OCI-LY1 (cell line): ENCODE results near the gene UTP15.

ENCODE experiments used
- H2AFZ ChIP-seq: fragments of 200-600 bp; sonication (generic), shearing (Covaris generic); 2 replicates; pipeline ENCODE4 v1.6.0; 2014; ENCODE audit warnings: antibody characterized with exemption, mild to moderate bottlenecking, low read length
- H3F3A ChIP-seq: fragments of 200-600 bp; sonication (generic), shearing (Covaris generic); 2 replicates; pipeline ENCODE4 v1.6.0; 2014; ENCODE audit warnings: mild to moderate bottlenecking, antibody characterized with exemption, low read length, moderate library complexity; ENCODE audit not compliant: insufficient read depth
- H3K27ac ChIP-seq: fragments of 200-600 bp; sonication (generic); 2 replicates; pipeline ENCODE4 v1.5.1; 2014; ENCODE audit warnings: low read length, mixed run types, mild to moderate bottlenecking, low read depth; ENCODE audit not compliant: poor library complexity, severe bottlenecking
- H3K27me3 ChIP-seq: fragments of 200-600 bp; sonication (generic); 2 replicates; pipeline ENCODE4 v1.6.0; 2014; ENCODE audit warnings: antibody characterized with exemption, mild to moderate bottlenecking, low read length, moderate library complexity; ENCODE audit not compliant: insufficient read depth
- H3K36me3 ChIP-seq: fragments of 200-600 bp; sonication (generic); 2 replicates; pipeline ENCODE4 v1.6.1; 2014; ENCODE audit warnings: mild to moderate bottlenecking, antibody characterized with exemption, low read length, moderate library complexity, mixed read lengths; ENCODE audit not compliant: insufficient read depth
- H3K4me1 ChIP-seq: fragments of 200-600 bp; sonication (generic); 2 replicates; pipeline ENCODE4 v1.5.1; 2014; ENCODE audit warnings: mild to moderate bottlenecking, low read length, moderate library complexity; ENCODE audit not compliant: insufficient read depth, severe bottlenecking
- H3K4me2 ChIP-seq: fragments of 200-600 bp; sonication (generic), shearing (Covaris generic); 2 replicates; pipeline ENCODE4 v1.6.1; 2014; ENCODE audit warnings: low read length
- H3K4me3 ChIP-seq: fragments of 200-600 bp; sonication (generic); 2 replicates; pipeline ENCODE4 v1.5.1; 2014; ENCODE audit warnings: low read length, low read depth, mild to moderate bottlenecking, mixed read lengths; ENCODE audit not compliant: poor library complexity, severe bottlenecking
- H3K79me2 ChIP-seq: fragments of 200-600 bp; shearing (Covaris generic); 2 replicates; pipeline ENCODE4 v1.6.1; 2016; ENCODE audit warnings: mixed run types, low read length, mixed read lengths; ENCODE audit not compliant: insufficient read depth
- H3K9ac ChIP-seq: fragments of 200-600 bp; sonication (generic), shearing (Covaris generic); 2 replicates; pipeline ENCODE4 v1.6.1; 2014; ENCODE audit warnings: mild to moderate bottlenecking, low read length, mixed read lengths
- H3K9me2 ChIP-seq: fragments of 200-600 bp; sonication (generic), shearing (Covaris generic); 2 replicates; pipeline ENCODE4 v1.6.1; 2014; ENCODE audit warnings: low read depth, mild to moderate bottlenecking, low read length, mixed read lengths
- H3K9me3 ChIP-seq: fragments of 200-600 bp; shearing (Covaris generic); 2 replicates; pipeline ENCODE4 v1.6.1; 2014; ENCODE audit warnings: low read length, mixed read lengths
- H4K20me1 ChIP-seq: fragments of 200-600 bp; sonication (generic), shearing (Covaris generic); 2 replicates; pipeline ENCODE4 v1.6.0; 2016; ENCODE audit warnings: mild to moderate bottlenecking, low read length; ENCODE audit not compliant: insufficient read depth
- EZH2 ChIP-seq: fragments of 200-600 bp; sonication (generic), shearing (Covaris generic); IDR thresholded peaks from 2 replicates; pipeline ENCODE4 v1.8.0; 2017; ENCODE audit warnings: borderline replicate concordance, mixed run types, mild to moderate bottlenecking, antibody characterized with exemption, low read length, moderate library complexity, mixed read lengths
- TF ChIP-seq, protein P1 (sequence below): fragments of 200-600 bp; sonication (generic), shearing (Covaris generic); IDR thresholded peaks from 2 replicates; pipeline ENCODE4 v1.5.1; 2017; ENCODE audit warnings: mild to moderate bottlenecking, antibody characterized with exemption, low read length, moderate library complexity, mixed read lengths

The UTP15 gene

DNA sequence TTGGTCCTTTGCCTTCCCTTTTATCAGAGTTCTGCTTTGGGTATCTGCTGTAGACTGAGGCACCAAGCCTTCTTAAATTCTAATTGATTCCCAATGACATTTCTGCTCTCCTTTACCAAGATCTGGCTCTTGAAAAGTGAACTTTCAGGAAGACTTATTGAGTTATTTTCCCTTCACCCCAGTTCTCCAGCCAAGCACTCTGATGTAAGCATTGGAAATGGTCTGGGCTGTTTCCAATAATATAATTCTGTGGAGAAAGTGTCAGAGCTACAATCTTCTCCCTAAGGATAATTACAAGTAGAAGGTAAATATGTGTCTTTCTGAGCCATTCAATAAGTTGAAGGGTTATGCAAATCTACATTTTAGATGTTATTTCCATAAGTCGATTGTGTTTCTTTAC is 36.5 kb upstream of the UTP15 start:
- no peak overlapping the region for H3K9ac ChIP-seq
- H3K27me3 ChIP-seq, result no peaks in the 10 kb centered on the region; the same call in 1 of the 2 replicates
- no peaks in the 10 kb centered on the region for H3K9me3 ChIP-seq
- no peaks in the 10 kb centered on the region for H3K79me2 ChIP-seq
- H3K36me3 ChIP-seq, result no peaks in the 10 kb centered on the region
- H2AFZ ChIP-seq, result no peak overlapping the region
- H3K9me2 ChIP-seq, result no peaks in the 10 kb centered on the region
- H3K4me3 ChIP-seq, result no peak overlapping the region
- H3K27ac ChIP-seq, result no peak overlapping the region
- H3K4me2 ChIP-seq, result no peak overlapping the region
- TF ChIP-seq EZH2, result no peak
- H3F3A ChIP-seq, result no peaks in the 10 kb centered on the region
- no peaks in the 10 kb centered on the region for H3K4me1 ChIP-seq
- H4K20me1 ChIP-seq, result no peaks in the 10 kb centered on the region

DNA sequence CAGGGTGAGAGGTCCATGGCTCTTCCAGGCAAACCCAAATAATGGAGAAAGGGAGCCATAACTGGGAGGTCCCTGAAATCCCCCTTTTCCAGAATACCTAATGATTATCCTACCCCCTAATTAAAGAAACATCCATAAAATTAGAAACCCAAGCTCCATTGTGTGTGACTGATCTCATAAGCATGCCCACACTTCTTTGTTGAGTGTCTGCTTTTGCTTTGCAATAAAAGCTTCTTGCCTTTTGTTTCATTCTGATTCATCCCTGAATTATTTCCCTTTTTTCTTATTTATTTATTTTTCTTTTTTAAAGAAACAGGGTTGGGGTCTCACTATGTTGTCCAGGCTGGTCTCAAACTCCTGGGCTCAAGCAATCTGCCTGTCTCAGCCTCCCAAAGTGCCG is 34.2 kb upstream of the UTP15 start:
- Histone ChIP-seq H3K4me1 (no peaks in the 10 kb centered on the region), H3K79me2 (no peaks in the 10 kb centered on the region), H3F3A (no peaks in the 10 kb centered on the region), H3K27ac (no peak overlapping the region), H2AFZ (no peak overlapping the region), H3K27me3 (no peaks in the 10 kb centered on the region; the same call in 1 of the 2 replicates), H3K4me3 (no peak overlapping the region), H4K20me1 (no peaks in the 10 kb centered on the region), H3K9me3 (no peaks in the 10 kb centered on the region), H3K9me2 (no peaks in the 10 kb centered on the region), H3K4me2 (no peak overlapping the region), H3K9ac (no peak overlapping the region), H3K36me3 (no peaks in the 10 kb centered on the region)
- TF ChIP-seq, protein P1, sequence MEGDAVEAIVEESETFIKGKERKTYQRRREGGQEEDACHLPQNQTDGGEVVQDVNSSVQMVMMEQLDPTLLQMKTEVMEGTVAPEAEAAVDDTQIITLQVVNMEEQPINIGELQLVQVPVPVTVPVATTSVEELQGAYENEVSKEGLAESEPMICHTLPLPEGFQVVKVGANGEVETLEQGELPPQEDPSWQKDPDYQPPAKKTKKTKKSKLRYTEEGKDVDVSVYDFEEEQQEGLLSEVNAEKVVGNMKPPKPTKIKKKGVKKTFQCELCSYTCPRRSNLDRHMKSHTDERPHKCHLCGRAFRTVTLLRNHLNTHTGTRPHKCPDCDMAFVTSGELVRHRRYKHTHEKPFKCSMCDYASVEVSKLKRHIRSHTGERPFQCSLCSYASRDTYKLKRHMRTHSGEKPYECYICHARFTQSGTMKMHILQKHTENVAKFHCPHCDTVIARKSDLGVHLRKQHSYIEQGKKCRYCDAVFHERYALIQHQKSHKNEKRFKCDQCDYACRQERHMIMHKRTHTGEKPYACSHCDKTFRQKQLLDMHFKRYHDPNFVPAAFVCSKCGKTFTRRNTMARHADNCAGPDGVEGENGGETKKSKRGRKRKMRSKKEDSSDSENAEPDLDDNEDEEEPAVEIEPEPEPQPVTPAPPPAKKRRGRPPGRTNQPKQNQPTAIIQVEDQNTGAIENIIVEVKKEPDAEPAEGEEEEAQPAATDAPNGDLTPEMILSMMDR, result no peak
- no peak for TF ChIP-seq EZH2

DNA sequence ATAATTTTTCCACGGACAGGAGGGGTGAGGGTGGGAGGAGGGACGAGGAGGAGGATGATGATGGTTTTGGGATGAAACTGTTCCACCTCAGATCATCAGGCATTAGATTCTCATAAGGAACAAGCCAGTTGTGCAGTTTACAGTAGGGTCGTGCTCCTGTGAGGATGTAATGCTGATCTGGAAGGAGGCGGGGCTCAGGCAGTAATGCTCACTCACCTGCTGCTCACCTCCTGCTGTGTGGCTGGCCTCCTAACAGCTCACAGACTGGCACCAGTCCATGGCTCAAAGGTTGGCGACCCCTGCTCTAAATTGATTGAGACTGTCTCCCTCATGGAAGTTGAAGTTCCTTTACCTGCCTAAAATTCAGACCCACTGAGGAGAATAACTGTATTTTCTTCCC is 33.3 kb upstream of the UTP15 start:
- Histone ChIP-seq H3K36me3 (no peaks in the 10 kb centered on the region), H4K20me1 (no peaks in the 10 kb centered on the region), H3K4me3 (no peak overlapping the region), H3K27me3 (no peaks in the 10 kb centered on the region), H3K27ac (no peak overlapping the region), H3K9me3 (no peaks in the 10 kb centered on the region), H3K9ac (no peak overlapping the region), H3K4me2 (no peak overlapping the region), H3K4me1 (no peaks in the 10 kb centered on the region), H3K9me2 (no peaks in the 10 kb centered on the region), H2AFZ (no peak overlapping the region), H3K79me2 (no peaks in the 10 kb centered on the region), H3F3A (no peaks in the 10 kb centered on the region)
- TF ChIP-seq, protein P1, result no peak
- TF ChIP-seq EZH2, result no peak

DNA sequence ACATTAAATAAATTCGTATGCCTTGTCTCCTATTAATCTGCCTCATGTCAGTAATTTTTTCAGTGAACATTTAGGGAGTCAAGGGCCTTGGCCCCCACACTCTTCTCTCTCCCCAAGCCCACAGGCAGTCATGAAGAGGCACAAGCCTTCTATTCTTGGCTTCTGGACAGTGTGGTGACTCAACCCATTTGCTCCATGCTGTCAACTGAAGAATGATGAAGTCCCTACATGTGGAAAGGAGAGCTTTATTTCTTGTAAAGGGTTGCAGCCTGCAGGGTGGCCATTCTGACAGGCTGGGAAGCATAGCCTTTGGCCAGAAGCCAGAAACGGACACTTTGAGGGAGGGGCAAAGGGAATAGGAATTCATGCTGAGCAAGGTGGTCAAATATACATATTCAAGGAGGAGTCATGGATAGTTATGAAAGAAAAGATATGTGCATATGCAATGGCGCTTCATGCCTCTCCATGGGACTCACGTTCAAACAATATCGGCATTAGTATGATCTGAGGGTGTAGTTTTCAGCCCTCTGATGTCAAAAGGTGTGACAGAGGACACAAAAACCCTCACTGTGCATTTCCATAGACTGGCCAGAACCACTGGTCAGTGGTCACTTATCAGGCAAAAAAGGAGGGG is 31.4 kb upstream of the UTP15 start:
- Histone ChIP-seq H3F3A (no peaks in the 10 kb centered on the region), H3K27me3 (no peaks in the 10 kb centered on the region), H3K4me1 (no peaks in the 10 kb centered on the region), H3K4me3 (no peak overlapping the region), H3K4me2 (no peak overlapping the region), H4K20me1 (no peaks in the 10 kb centered on the region), H3K79me2 (no peaks in the 10 kb centered on the region), H3K27ac (no peak overlapping the region), H2AFZ (no peak overlapping the region), H3K9me2 (no peaks in the 10 kb centered on the region), H3K9ac (no peak overlapping the region), H3K9me3 (no peaks in the 10 kb centered on the region), H3K36me3 (no peaks in the 10 kb centered on the region)
- no peak for TF ChIP-seq EZH2
- TF ChIP-seq, protein P1, result no peak
